HG03175 (cell line): ENCODE measurements around the gene COL6A6.

Experiments used
- ATAC-seq: cut with Tn5 transposase; IDR thresholded peaks from one replicate; pipeline ENCODE4 v1.9.1; 2021; ENCODE audit warnings: mild to moderate bottlenecking, moderate library complexity; ENCODE audit not compliant: unreplicated experiment

COL6A6 gene

GRCh38 chr3:130516645-130517512, at the start of gene COL6A6:
Gene COL6A6 (plus strand): TSS chr3:130517177. CDS start chr3:130560365, 43,188 bp downstream.
- no peak for ATAC-seq

DNA sequence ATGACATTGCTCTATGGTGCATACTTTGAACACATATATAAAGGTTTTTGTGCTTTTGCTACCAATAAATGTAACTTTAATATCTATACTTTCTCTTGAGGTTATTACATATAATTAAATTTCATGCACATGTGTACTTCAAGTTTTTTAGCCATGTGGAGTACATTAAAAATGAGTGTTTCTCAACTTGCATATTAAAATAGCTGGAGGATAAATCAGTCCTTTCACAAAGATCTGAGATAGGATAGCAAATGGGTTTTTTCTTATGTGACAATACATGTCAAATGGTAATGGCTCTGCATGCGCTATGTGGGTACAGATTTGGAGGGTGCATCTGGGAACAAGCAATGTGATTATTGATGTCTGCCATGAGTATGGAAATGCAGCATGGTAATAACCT, 48.7 kb upstream of the COL6A6 start:
- ATAC-seq = no peak

GRCh38 chr3:130470126-130470525, 46.9 kb upstream of the COL6A6 start:
- no peak for ATAC-seq

GRCh38 chr3:130473416-130473815, 43.6 kb upstream of the COL6A6 start:
- no peak for ATAC-seq

DNA sequence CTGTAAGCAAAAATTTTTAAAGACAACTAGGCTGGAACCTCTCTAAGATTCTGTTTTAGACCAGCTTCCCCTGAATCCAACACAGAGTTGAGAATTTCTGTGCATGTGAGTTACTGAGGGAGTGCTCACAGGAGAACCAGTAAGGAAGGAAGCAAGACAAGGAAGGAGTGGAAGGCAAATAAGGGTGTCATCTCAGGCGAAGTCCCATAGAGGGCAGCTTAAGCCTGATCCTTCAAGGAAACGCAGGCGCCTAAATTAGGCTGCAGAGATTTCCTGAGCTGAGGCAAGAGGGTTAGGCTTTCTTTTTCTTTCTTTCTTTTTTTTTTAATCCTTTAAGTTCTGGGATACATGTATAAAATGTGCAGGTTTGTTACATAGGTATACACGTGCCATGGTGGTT, 36.2 kb upstream of the COL6A6 start:
- ATAC-seq = no peak

GRCh38 chr3:130488288-130488687, 28.7 kb upstream of the COL6A6 start:
- ATAC-seq = no peak

DNA sequence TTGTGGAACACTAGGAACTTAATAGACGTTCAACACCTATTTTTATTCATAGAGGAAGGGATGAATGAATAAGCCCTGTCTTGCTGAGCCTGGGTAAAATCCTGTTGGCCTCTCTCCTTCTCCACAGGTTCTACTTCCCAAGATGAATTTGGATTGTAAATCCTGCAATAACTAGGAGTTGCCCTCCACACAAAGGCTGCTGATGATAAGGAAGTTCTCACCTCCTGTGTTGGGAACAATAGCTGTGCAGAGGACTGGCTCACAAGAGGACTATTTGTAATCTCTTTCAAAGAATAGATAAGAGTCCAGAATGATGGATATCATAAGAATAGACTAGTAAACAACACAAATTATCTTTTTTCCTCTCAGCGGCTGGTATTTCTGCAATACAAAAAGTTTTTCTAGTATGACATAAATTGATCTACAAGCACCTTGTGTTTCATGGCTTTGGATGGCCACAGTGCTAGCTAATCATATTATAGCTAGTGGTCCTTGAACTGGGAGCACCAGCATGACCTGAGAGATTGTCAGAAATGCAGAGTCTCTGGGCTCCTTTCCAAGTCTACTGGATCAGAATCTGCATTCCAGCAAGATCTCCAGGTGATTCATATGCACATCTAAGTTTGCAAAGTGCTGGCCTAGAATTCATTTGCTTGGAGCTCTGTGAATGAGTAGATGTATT, 28.1 kb upstream of the COL6A6 start:
- no peak for ATAC-seq

GRCh38 chr3:130490241-130490640, 26.7 kb upstream of the COL6A6 start:
- ATAC-seq = no peak

DNA sequence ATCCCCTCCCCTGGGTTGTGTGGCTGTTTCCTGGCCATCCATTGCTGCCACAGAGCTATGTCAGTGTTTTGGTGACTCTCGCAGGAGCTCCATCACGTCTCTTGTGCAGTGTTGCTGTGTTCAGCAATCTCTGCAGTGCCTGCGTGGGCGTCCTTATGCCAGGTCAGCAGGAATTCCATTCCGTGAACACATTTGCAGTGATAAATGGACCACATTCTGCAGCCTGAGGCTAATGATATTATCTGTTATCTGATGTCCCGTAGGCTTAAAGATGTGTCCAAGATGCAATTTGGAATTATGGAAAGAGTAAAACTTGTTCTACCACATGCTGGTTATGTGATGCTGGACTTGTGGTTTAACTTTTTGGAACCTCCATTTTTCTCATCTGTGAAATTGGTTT, 25.5 kb upstream of the COL6A6 start:
- no peak for ATAC-seq

DNA sequence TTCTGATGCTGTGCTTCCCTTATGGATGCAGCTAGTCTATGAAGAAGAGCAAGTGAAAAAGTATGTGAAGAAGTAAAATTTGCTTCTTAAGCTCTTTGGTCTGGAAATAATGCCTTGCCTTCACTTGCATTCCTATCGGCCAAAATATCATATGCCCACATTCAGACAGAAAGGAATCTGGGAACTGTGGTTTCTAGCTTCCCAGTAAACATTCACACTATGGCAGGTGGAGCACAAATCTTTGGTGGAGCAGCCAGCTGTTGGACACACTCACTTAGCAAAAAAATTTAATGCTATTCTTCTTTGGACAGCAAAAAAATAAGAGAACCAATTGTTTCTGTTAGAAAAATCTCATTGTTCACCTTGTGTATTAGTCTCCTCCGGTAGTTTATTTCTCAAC, 12.3 kb upstream of the COL6A6 start:
- no peak for ATAC-seq

DNA sequence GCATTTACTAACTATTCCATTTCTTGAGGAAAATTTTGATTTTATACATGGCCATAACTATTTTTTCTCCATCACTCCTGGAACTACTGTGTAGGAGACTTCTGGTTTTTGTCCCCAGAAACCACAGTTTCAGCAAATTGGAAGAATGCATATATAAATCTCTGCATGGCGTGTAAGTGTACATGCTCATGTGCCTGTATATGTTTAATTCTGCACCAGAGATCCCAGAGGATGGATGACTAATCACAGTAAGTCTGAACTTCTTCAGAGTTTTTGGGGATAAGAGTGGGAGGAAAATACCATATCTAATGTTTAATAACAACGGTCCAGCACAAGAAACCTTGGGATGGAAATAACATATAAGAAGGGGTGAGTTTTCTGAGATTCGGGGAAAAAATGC, 10.9 kb upstream of the COL6A6 start:
- ATAC-seq = no peak

DNA sequence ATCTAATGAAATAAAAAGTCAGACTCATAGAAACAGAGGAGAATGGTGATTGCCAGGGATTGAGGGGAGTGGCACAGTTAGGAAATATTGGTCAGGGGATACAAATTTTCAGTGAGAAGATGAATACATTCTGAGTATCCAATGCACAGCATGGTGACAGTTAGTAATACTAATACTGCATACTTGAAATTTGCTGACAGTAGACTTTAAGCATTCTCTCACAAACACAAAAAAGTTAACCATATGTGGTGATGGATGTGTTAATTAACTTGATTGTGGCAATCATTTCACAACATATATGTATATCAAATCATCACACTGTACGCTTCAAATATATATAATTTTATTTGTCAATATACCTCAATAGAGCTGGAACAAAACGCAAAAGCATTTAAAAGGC, 9.2 kb upstream of the COL6A6 start:
- no peak for ATAC-seq

GRCh38 chr3:130509008-130509407, 8.0 kb upstream of the COL6A6 start:
- no peak for ATAC-seq

- ATAC-seq = no peak
These were observed 2.3 kb upstream of the COL6A6 start for GRCh38 chr3:130514681-130515080.

GRCh38 chr3:130515755-130516154, 1.2 kb upstream of the COL6A6 start:
- no peak for ATAC-seq

- no peak for ATAC-seq
These were observed 625 bp downstream of the COL6A6 start for GRCh38 chr3:130517602-130518001.

- ATAC-seq = no peak
These were observed 2.8 kb downstream of the COL6A6 start for GRCh38 chr3:130519754-130520153.

DNA sequence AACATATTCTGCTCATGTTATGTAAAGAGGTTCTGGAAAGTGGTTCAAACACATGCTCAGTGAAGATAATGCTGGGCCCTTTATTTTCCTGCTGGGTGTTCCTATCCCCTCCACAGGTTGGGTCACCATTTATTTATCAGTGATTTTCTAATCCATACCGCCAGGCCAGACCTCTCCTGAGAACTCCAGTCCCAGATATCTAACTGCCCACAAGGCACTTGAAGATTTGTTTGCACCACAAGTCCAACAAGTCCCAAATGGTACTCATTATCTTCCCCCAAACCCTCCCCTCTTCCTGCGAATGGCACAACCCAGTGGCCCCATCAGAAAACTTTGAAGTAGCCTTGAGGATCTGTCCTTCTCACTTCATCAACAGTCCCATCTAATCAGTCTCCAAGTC, 5.4 kb downstream of the COL6A6 start:
- ATAC-seq = no peak

- no peak for ATAC-seq
These were observed 10.4 kb downstream of the COL6A6 start for GRCh38 chr3:130527426-130527825.

DNA sequence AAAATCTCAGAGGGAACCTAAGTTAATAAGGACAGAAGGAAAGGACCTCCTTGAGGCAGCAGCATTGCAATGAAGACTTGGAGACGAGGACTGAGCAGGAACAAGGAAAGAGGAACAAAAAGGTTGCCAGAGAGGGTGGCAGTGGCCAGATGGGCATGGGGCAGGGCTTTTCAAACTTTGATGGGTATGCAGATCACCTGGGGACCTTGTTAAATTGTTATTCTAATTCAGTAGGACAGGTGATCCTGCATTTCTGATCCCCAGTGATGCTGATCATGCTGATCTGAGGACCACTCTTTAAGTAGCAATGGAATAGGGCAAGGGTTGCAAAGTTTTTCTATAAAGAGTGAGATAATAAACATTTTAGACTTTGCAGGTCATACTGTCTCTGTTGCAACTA, 11.1 kb downstream of the COL6A6 start:
- no peak for ATAC-seq

DNA sequence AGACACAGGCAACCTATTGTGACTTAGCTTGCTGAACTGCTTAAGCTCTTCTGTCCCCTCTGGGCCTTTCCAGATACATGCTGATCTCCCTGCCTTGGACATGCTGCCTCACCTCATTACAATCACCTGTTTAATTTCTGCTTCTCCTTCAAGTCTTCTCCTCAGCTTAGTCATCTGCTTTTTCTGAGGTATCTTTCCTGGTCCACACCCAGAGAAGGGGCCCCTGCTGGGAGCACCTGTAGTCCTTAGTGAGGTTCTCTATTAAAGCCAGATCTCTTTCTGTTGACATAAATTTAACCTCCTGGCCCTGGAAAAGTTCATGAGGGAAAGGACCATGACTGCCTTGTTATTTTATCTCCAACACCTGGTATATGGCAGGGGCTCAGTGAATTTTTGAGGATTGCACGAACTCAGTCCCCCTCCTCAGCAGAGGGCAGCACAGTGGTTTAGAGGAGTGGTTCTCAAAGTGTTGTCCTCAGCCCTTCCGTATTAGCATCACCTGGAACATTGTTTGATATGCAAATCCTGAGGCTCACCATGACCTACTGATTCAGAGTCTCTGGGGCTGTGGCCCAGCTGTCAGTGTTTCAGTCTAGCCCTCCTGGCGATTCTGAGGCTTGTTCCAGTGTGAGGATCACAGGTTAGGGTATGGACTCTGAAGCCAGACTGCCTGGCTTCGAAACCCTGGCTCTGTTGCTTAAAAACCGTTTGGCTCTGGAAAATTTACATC, 12.7 kb downstream of the COL6A6 start:
- no peak for ATAC-seq

DNA sequence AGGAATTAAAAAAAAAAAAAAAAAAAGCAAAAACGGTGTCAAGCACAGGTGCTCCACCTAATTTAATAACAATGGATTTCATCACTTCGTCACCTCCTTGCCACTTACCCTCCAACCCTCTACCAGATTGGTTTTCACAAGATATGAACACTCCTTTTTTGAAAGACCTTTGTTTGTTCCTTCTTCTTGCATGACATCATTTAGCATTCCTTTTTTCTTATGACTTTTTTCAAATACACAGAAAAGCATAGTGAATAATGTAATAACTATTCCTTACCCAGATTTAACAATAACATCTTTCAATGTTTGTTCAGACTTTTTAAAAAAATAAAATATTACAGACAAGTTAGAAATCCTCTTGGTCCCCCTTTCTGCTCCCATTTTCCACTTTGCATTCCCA, 16.3 kb downstream of the COL6A6 start:
- no peak for ATAC-seq
